ENCODE data around the gene SMIM36. TPM values are rescaled to one million over a fixed set of nuclear protein-coding genes. Genes with fewer than 3 reads are reported as not detected.

The SMIM36 gene
- total and polyA plus RNA-seq, 7 experiments from 2014 or later, result not detected

GRCh38 chr17:55495239-55495638 is 16.0 kb downstream of the SMIM36 start:
- Mint-ChIP-seq H3K27me3 (peaks cover 7 to 43% (median 21%) of the 10 kb centered on the region in 5 donors), H3K4me3 (no peak overlapping the region), H3K27ac (no peak overlapping the region), H3K4me1 (no peaks in the 10 kb centered on the region), H3K9me3 (no peaks in the 10 kb centered on the region), H3K36me3 (no peaks in the 10 kb centered on the region)
- H3K4me1 ChIP-seq (ENCODE audit: control insufficient read depth in 2 of 2, insufficient read depth in 2 of 2, low read length in 2 of 2), result no peaks in the 10 kb centered on the region
- H3K9me3 ChIP-seq (ENCODE audit: control insufficient read depth in 2 of 3, low read length in 3 of 3), result no peaks in the 10 kb centered on the region
- DNase-seq (no peak), ATAC-seq (no peak)
- ChIA-PET CTCF (no interaction called here), POLR2A (no interaction called here)
- no peaks in the 10 kb centered on the region for H3K36me3 ChIP-seq (ENCODE audit: control insufficient read depth in 2 of 3, insufficient read depth in 3 of 3, low read length in 3 of 3)
- intact Hi-C loops (cut with micrococcal nuclease), result no loop called here
- H3K27ac ChIP-seq (ENCODE audit: low read depth, low read length), result no peak overlapping the region
- no peak overlapping the region for H3K4me3 ChIP-seq (ENCODE audit: low read length)
- H3K27me3 ChIP-seq (ENCODE audit: control insufficient read depth in 2 of 2, insufficient read depth in 2 of 2, low read length in 2 of 2), result no peaks in the 10 kb centered on the region

- DNase-seq, result no peak
- H3K4me1 Mint-ChIP-seq, result no peaks in the 10 kb centered on the region
- Histone ChIP-seq H3K9me3 (ENCODE audit: control insufficient read depth in 2 of 3, low read length in 3 of 3) (no peaks in the 10 kb centered on the region), H3K4me1 (ENCODE audit: control insufficient read depth in 2 of 2, insufficient read depth in 2 of 2, low read length in 2 of 2) (no peaks in the 10 kb centered on the region), H3K4me3 (ENCODE audit: low read length) (no peak overlapping the region), H3K36me3 (ENCODE audit: control insufficient read depth in 2 of 3, insufficient read depth in 3 of 3, low read length in 3 of 3) (no peaks in the 10 kb centered on the region), H3K27ac (ENCODE audit: low read depth, low read length) (no peak overlapping the region), H3K27me3 (ENCODE audit: control insufficient read depth in 2 of 2, insufficient read depth in 2 of 2, low read length in 2 of 2) (no peaks in the 10 kb centered on the region)
- no peaks in the 10 kb centered on the region for H3K9me3 Mint-ChIP-seq
- no peak overlapping the region for H3K4me3 Mint-ChIP-seq
- peaks cover 7 to 49% (median 18%) of the 10 kb centered on the region in 5 donors for H3K27me3 Mint-ChIP-seq
- H3K27ac Mint-ChIP-seq, result no peak overlapping the region
- ChIA-PET CTCF (no interaction called here), POLR2A (no interaction called here)
- H3K36me3 Mint-ChIP-seq, result no peaks in the 10 kb centered on the region
- ATAC-seq, result no peak
- intact Hi-C loops (cut with micrococcal nuclease), result no loop called here
Measured at GRCh38 chr17:55492781-55493341, 18.4 kb downstream of the SMIM36 start.

- H3K27ac ChIP-seq (ENCODE audit: low read depth, low read length), result no peak overlapping the region
- Mint-ChIP-seq H3K4me3 (no peak overlapping the region), H3K4me1 (no peaks in the 10 kb centered on the region), H3K27ac (no peak overlapping the region), H3K9me3 (no peaks in the 10 kb centered on the region), H3K36me3 (no peaks in the 10 kb centered on the region), H3K27me3 (peaks cover 7 to 42% (median 19%) of the 10 kb centered on the region in 5 donors)
- no peaks in the 10 kb centered on the region for H3K36me3 ChIP-seq (ENCODE audit: control insufficient read depth in 2 of 3, insufficient read depth in 3 of 3, low read length in 3 of 3)
- H3K4me3 ChIP-seq (ENCODE audit: low read length), result no peak overlapping the region
- no peak for ATAC-seq
- no peaks in the 10 kb centered on the region for H3K9me3 ChIP-seq (ENCODE audit: control insufficient read depth in 2 of 3, low read length in 3 of 3)
- DNase-seq, result no peak
- POLR2A ChIA-PET, result no interaction called here
- no peaks in the 10 kb centered on the region for H3K4me1 ChIP-seq (ENCODE audit: control insufficient read depth in 2 of 2, insufficient read depth in 2 of 2, low read length in 2 of 2)
- no peaks in the 10 kb centered on the region for H3K27me3 ChIP-seq (ENCODE audit: control insufficient read depth in 2 of 2, insufficient read depth in 2 of 2, low read length in 2 of 2)
- intact Hi-C loops (cut with micrococcal nuclease), result no loop called here
- CTCF ChIA-PET, result no interaction called here
Measured at GRCh38 chr17:55490376-55490775, 20.9 kb downstream of the SMIM36 start.

- CTCF ChIA-PET, result no interaction called here
- no peaks in the 10 kb centered on the region for H3K9me3 Mint-ChIP-seq
- Histone ChIP-seq H3K36me3 (ENCODE audit: control insufficient read depth in 2 of 3, insufficient read depth in 3 of 3, low read length in 3 of 3) (no peaks in the 10 kb centered on the region), H3K27ac (ENCODE audit: low read depth, low read length) (no peak overlapping the region), H3K9me3 (ENCODE audit: control insufficient read depth in 2 of 3, low read length in 3 of 3) (no peaks in the 10 kb centered on the region), H3K4me1 (ENCODE audit: control insufficient read depth in 2 of 2, insufficient read depth in 2 of 2, low read length in 2 of 2) (no peaks in the 10 kb centered on the region), H3K4me3 (ENCODE audit: low read length) (no peak overlapping the region), H3K27me3 (ENCODE audit: control insufficient read depth in 2 of 2, insufficient read depth in 2 of 2, low read length in 2 of 2) (no peaks in the 10 kb centered on the region)
- H3K4me3 Mint-ChIP-seq, result no peak overlapping the region
- POLR2A ChIA-PET, result no interaction called here
- ATAC-seq (no peak), DNase-seq (no peak)
- H3K4me1 Mint-ChIP-seq, result no peaks in the 10 kb centered on the region
- no peak overlapping the region for H3K27ac Mint-ChIP-seq
- no peaks in the 10 kb centered on the region for H3K36me3 Mint-ChIP-seq
- peaks cover 5 to 32% (median 20%) of the 10 kb centered on the region in 5 donors for H3K27me3 Mint-ChIP-seq
- intact Hi-C loops (cut with micrococcal nuclease), result no loop called here
Measured at GRCh38 chr17:55487695-55488432, 23.4 kb downstream of the SMIM36 start.

- H3K4me3 ChIP-seq (ENCODE audit: low read length), result no peak overlapping the region
- H3K27ac ChIP-seq (ENCODE audit: low read depth, low read length), result no peak overlapping the region
- Mint-ChIP-seq H3K4me3 (no peak overlapping the region), H3K36me3 (no peaks in the 10 kb centered on the region), H3K9me3 (no peaks in the 10 kb centered on the region), H3K4me1 (peaks cover 0 to 1% (median 0%) of the 10 kb centered on the region in 7 donors), H3K27ac (no peak overlapping the region), H3K27me3 (peaks cover 0 to 33% (median 8%) of the 10 kb centered on the region in 5 donors)
- no peaks in the 10 kb centered on the region for H3K9me3 ChIP-seq (ENCODE audit: control insufficient read depth in 2 of 3, low read length in 3 of 3)
- no peaks in the 10 kb centered on the region for H3K4me1 ChIP-seq (ENCODE audit: control insufficient read depth in 2 of 2, insufficient read depth in 2 of 2, low read length in 2 of 2)
- ATAC-seq, result no peak
- DNase-seq, result no peak
- CTCF ChIA-PET, result no interaction called here
- POLR2A ChIA-PET, result no interaction called here
- no peaks in the 10 kb centered on the region for H3K36me3 ChIP-seq (ENCODE audit: control insufficient read depth in 2 of 3, insufficient read depth in 3 of 3, low read length in 3 of 3)
- H3K27me3 ChIP-seq (ENCODE audit: control insufficient read depth in 2 of 2, insufficient read depth in 2 of 2, low read length in 2 of 2), result no peaks in the 10 kb centered on the region
- intact Hi-C loops (cut with micrococcal nuclease), result no loop called here
Measured at GRCh38 chr17:55484575-55484974, 26.7 kb downstream of the SMIM36 start.

GRCh38 chr17:55482591-55483389 is 28.5 kb downstream of the SMIM36 start:
- ChIA-PET POLR2A (no interaction called here), CTCF (no interaction called here)
- no peaks in the 10 kb centered on the region for H3K4me1 ChIP-seq (ENCODE audit: control insufficient read depth in 2 of 2, insufficient read depth in 2 of 2, low read length in 2 of 2)
- intact Hi-C loops (cut with micrococcal nuclease), result no loop called here
- no peak overlapping the region for H3K4me3 ChIP-seq (ENCODE audit: low read length)
- H3K4me3 Mint-ChIP-seq, result no peak overlapping the region
- peaks cover 0 to 1% (median 0%) of the 10 kb centered on the region in 7 donors for H3K4me1 Mint-ChIP-seq
- H3K36me3 Mint-ChIP-seq, result no peaks in the 10 kb centered on the region
- peaks cover 0 to 30% (median 7%) of the 10 kb centered on the region in 5 donors for H3K27me3 Mint-ChIP-seq
- no peaks in the 10 kb centered on the region for H3K9me3 ChIP-seq (ENCODE audit: control insufficient read depth in 2 of 3, low read length in 3 of 3)
- ATAC-seq (no peak), DNase-seq (no peak)
- no peak overlapping the region for H3K27ac Mint-ChIP-seq
- no peak overlapping the region for H3K27ac ChIP-seq (ENCODE audit: low read depth, low read length)
- no peaks in the 10 kb centered on the region for H3K36me3 ChIP-seq (ENCODE audit: control insufficient read depth in 2 of 3, insufficient read depth in 3 of 3, low read length in 3 of 3)
- no peaks in the 10 kb centered on the region for H3K9me3 Mint-ChIP-seq
- no peaks in the 10 kb centered on the region for H3K27me3 ChIP-seq (ENCODE audit: control insufficient read depth in 2 of 2, insufficient read depth in 2 of 2, low read length in 2 of 2)
